DND-41 (cell line): ENCODE measurements around the gene DUSP15.

Experiments
- CTCF ChIP-seq: IDR thresholded peaks from 2 replicates; pipeline ENCODE4 v1.5.1; 2012; ENCODE audit warnings: borderline replicate concordance, low read length, moderate library complexity, mild to moderate bottlenecking; ENCODE audit not compliant: poor library complexity, severe bottlenecking; ENCODE audit errors: extremely low read depth
- EZH2 ChIP-seq: IDR thresholded peaks from 3 replicates; pipeline ENCODE4 v1.6.1; 2012; ENCODE audit warnings: borderline replicate concordance, low read depth, mild to moderate bottlenecking, moderate library complexity, low read length, inconsistent platforms; ENCODE audit not compliant: severe bottlenecking

- TF ChIP-seq CTCF (no peak), EZH2 (no peak)
These were observed 36.3 kb downstream of the DUSP15 start for GRCh38 chr20:31833931-31834521.
